IMR-90 (cell line): ENCODE data around the gene HOXC6. TPM values are rescaled to one million over a fixed set of nuclear protein-coding genes. Genes with fewer than 3 reads are reported as not detected.

Experiments
- ATAC-seq: fragments of 200-7000 bp; cut with Tn5 transposase; 2 replicates; pipeline ENCODE4 v1.9.1; 2020; ENCODE audit warnings: low read depth, mild to moderate bottlenecking, moderate library complexity
- BruUV-seq: library from RNA; stranded (reverse); fragments of 400-500 nt; replicated peaks from 2 replicates; lab custom pipeline; 2021; lab: Mats Ljungman, UMichigan
- CTCF ChIA-PET: fragments of 300-600 bp; formaldehyde crosslinking; extraction: SDS; loops from one replicate; lab custom pipeline; 2021; ENCODE audit warnings: antibody characterized with exemption; lab: Yijun Ruan, JAX
- POLR2A ChIA-PET: fragments of 300-600 bp; sonication (Branson Sonifier 250); formaldehyde crosslinking; loops from one replicate; lab custom pipeline; 2022; ENCODE audit warnings: antibody characterized with exemption; ENCODE audit not compliant: unreplicated experiment; lab: Charles Lee
- DNase-seq: peaks from one replicate; pipeline ENCODE4 v3.0.0; 2013
- H2AFZ ChIP-seq: replicated peaks from 2 replicates; pipeline ENCODE3; 2013; ENCODE audit warnings: low read length, mild to moderate bottlenecking; ENCODE audit not compliant: poor library complexity
- H2AK5ac ChIP-seq: 2 replicates; pipeline ENCODE4 v1.6.1; 2013; ENCODE audit warnings: low read depth, low read length, inconsistent platforms
- H2AK9ac ChIP-seq: replicated peaks from 2 replicates; pipeline ENCODE3; 2013; ENCODE audit warnings: mild to moderate bottlenecking, low read depth, low read length, moderate library complexity; ENCODE audit not compliant: poor library complexity
- H2BK120ac ChIP-seq: 2 replicates; pipeline ENCODE4 v1.6.1; 2013; ENCODE audit warnings: low read depth, low read length, inconsistent platforms
- H2BK15ac ChIP-seq: 3 replicates; pipeline ENCODE4 v1.6.1; 2013; ENCODE audit warnings: low read depth, low read length, inconsistent platforms
- H2BK20ac ChIP-seq: 2 replicates; pipeline ENCODE4 v1.6.1; 2013; ENCODE audit warnings: low read depth, mild to moderate bottlenecking, inconsistent platforms, low read length, moderate library complexity
- H2BK5ac ChIP-seq: 2 replicates; pipeline ENCODE4 v1.6.1; 2013; ENCODE audit warnings: mild to moderate bottlenecking, low read depth, low read length, inconsistent platforms; ENCODE audit not compliant: poor library complexity, severe bottlenecking
- H3K14ac ChIP-seq: replicated peaks from 2 replicates; pipeline ENCODE4 v1.6.1; 2013; ENCODE audit warnings: low read depth, low read length, inconsistent platforms
- H3K18ac ChIP-seq: 2 replicates; pipeline ENCODE4 v1.6.1; 2013; ENCODE audit warnings: low read depth, low read length, control low read depth
- H3K23ac ChIP-seq: 2 replicates; pipeline ENCODE4 v1.6.1; 2013; ENCODE audit warnings: low read depth, low read length, inconsistent platforms
- H3K27ac ChIP-seq: 2 replicates; pipeline ENCODE4 v1.5.1; 2013; ENCODE audit warnings: mild to moderate bottlenecking, control low read depth, low read length; ENCODE audit not compliant: insufficient read depth
- H3K27me3 ChIP-seq: 2 replicates; pipeline ENCODE4 v1.6.1; 2013; ENCODE audit warnings: low read length; ENCODE audit not compliant: control insufficient read depth, insufficient read depth
- H3K36me3 ChIP-seq: 2 replicates; pipeline ENCODE4 v1.6.1; 2013; ENCODE audit warnings: low read length, mixed read lengths; ENCODE audit not compliant: control insufficient read depth, insufficient read depth
- H3K4ac ChIP-seq: 2 replicates; pipeline ENCODE4 v1.6.1; 2013; ENCODE audit warnings: low read depth, low read length, inconsistent platforms
- H3K4me1 ChIP-seq: 2 replicates; pipeline ENCODE4 v1.6.1; 2013; ENCODE audit warnings: low read length, mixed read lengths; ENCODE audit not compliant: control insufficient read depth, insufficient read depth
- H3K4me2 ChIP-seq: 2 replicates; pipeline ENCODE4 v1.6.1; 2013; ENCODE audit warnings: low read depth, mild to moderate bottlenecking, control low read depth, low read length, moderate library complexity
- H3K4me3 ChIP-seq: 2 replicates; pipeline ENCODE4 v1.5.1; 2013; ENCODE audit warnings: low read depth, mild to moderate bottlenecking, control low read depth, low read length, moderate library complexity; ENCODE audit not compliant: insufficient read depth
- H3K56ac ChIP-seq: 2 replicates; pipeline ENCODE4 v1.6.1; 2013; ENCODE audit warnings: low read length, inconsistent platforms; ENCODE audit not compliant: insufficient read depth; ENCODE audit errors: extremely low read depth
- H3K79me1 ChIP-seq, 2 experiments: 2 replicates each; pipeline ENCODE4 v1.6.1; 2013; ENCODE audit warnings: low read length in 2 of 2, inconsistent platforms in 1 of 2, low read depth in 1 of 2
- H3K9ac ChIP-seq: 2 replicates; pipeline ENCODE4 v1.6.1; 2013; ENCODE audit warnings: low read depth, low read length, control low read depth
- H3K9me1 ChIP-seq: 2 replicates; pipeline ENCODE4 v1.6.1; 2013; ENCODE audit warnings: low read length, inconsistent platforms; ENCODE audit not compliant: insufficient read depth
- H3K9me3 ChIP-seq: 2 replicates; pipeline ENCODE4 v1.6.1; 2013; ENCODE audit warnings: low read length; ENCODE audit not compliant: control insufficient read depth, insufficient read depth
- H4K20me1 ChIP-seq: 2 replicates; pipeline ENCODE4 v1.6.1; 2013; ENCODE audit warnings: low read length, inconsistent platforms; ENCODE audit not compliant: insufficient read depth
- H4K5ac ChIP-seq: 2 replicates; pipeline ENCODE4 v1.6.1; 2013; ENCODE audit warnings: mild to moderate bottlenecking, low read depth, low read length, control low read depth
- H4K8ac ChIP-seq, 2 experiments: 2 replicates each; pipeline ENCODE4 v1.6.1; 2013; ENCODE audit warnings: low read depth in 2 of 2, low read length in 2 of 2, control low read depth in 1 of 2, inconsistent platforms in 1 of 2
- H4K91ac ChIP-seq: 2 replicates; pipeline ENCODE4 v1.6.1; 2013; ENCODE audit warnings: low read depth, low read length, inconsistent platforms; ENCODE audit not compliant: insufficient read depth
- FOS ChIP-seq: fragments of 150-350 bp; IDR thresholded peaks from 2 replicates; pipeline ENCODE4 v1.6.1; 2016; ENCODE audit warnings: low read depth, low read length
- MAFK ChIP-seq: IDR thresholded peaks from 2 replicates; pipeline ENCODE4 v1.6.1; 2012; ENCODE audit warnings: low read depth, low read length, improper control_type of control experiment
- MAZ ChIP-seq: IDR thresholded peaks from 2 replicates; pipeline ENCODE4 v1.6.1; 2012; ENCODE audit warnings: low read depth, mild to moderate bottlenecking, low read length, improper control_type of control experiment, moderate library complexity, borderline replicate concordance
- POLR2A ChIP-seq: IDR thresholded peaks from 2 replicates; pipeline ENCODE4 v1.6.1; 2012; ENCODE audit warnings: mild to moderate bottlenecking, low read depth, low read length
- RFX5 ChIP-seq: IDR thresholded peaks from 2 replicates; pipeline ENCODE4 v1.8.0; 2012; ENCODE audit warnings: low read depth, mild to moderate bottlenecking, low read length, moderate library complexity
- dilution Hi-C: fragments of 300-500 bp; cut with HindIII; formaldehyde crosslinking; loops from one replicate; pipeline ENCODE4 v1.14.3; 2018; ENCODE audit warnings: low sequenced_read_pairs; ENCODE audit not compliant: unreplicated experiment
- in situ Hi-C: fragments of 300-500 bp; cut with MboI; formaldehyde crosslinking; loops from 3 replicates; pipeline ENCODE4 v1.14.3; 2019; ENCODE audit warnings: low sequenced_read_pairs, inconsistent platforms, mixed read lengths
- intact Hi-C: fragments of 100-400 bp; cut with micrococcal nuclease; formaldehyde crosslinking; loops from 2 replicates; pipeline ENCODE4 v1.10.0; 2022
- polyA plus RNA-seq, 3 experiments: library from polyadenylated mRNA; depleted of rRNA; stranded (reverse); fragments of >200 nt; gene quantifications; 2 replicates each; pipeline ENCODE4 v1.2.3, GENCODE V29; 2012; ENCODE audit warnings: low replicate concordance in 1 of 3
- total RNA-seq: library from RNA; depleted of rRNA; stranded (reverse); fragments of >200 nt; gene quantifications from 2 replicates; pipeline ENCODE4 v1.2.3, GENCODE V29; 2012
- TF ChIP-seq, protein P1 (sequence below): conservative IDR thresholded peaks from 2 replicates; pipeline ENCODE4 v1.5.1; 2012; ENCODE audit warnings: mild to moderate bottlenecking, low read depth, low read length, improper control_type of control experiment

Gene HOXC6
- total and polyA plus RNA-seq, 2 of the 4 experiments (the other 2 are of a cell fraction): 1.1 TPM; not detected in 1

DNA sequence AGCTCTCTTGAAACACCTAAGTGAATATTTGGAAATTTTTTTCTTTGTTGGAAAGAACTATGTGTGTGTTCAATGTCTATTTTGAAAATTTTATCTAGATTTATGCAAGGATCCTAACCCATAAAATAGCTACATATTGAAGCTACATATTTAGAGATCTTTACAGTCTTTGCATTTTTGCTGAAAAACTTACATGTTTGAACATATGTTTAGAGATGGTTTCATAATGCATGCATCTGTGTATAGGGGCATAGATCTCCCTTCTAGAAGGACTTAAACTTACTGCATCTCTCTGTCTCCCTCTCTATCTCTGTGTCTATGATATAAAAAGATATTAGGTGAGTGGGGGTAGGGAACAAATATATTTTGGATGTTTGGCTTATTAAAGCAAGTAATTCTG, 17.2 kb downstream of the HOXC6 start:
- Histone ChIP-seq H3K4me3 (no peak overlapping the region), H2BK15ac (no peak overlapping the region), H3K4me1 (no peaks in the 10 kb centered on the region), H3K27me3 (peaks cover 71% of the 10 kb centered on the region), H4K8ac (no peak overlapping the region), H4K5ac (no peak overlapping the region), H3K4me2 (no peak overlapping the region), H2BK120ac (no peak overlapping the region), H3K9me1 (no peaks in the 10 kb centered on the region), H3K27ac (no peak overlapping the region), H2AFZ (no peak overlapping the region), H3K23ac (no peak overlapping the region), H3K18ac (no peak overlapping the region), H3K14ac (no peak overlapping the region), H4K91ac (no peak overlapping the region), H2BK5ac (no peak overlapping the region), H3K9ac (no peak overlapping the region), H3K79me1 (no peaks in the 10 kb centered on the region), H3K36me3 (no peaks in the 10 kb centered on the region), H2AK9ac (no peak overlapping the region), H3K4ac (no peak overlapping the region), H3K9me3 (no peaks in the 10 kb centered on the region), H2BK20ac (no peak overlapping the region), H3K56ac (no peak overlapping the region), H4K20me1 (no peaks in the 10 kb centered on the region), H2AK5ac (no peak overlapping the region)
- DNase-seq (no peak), ATAC-seq (no peak)
- CTCF ChIA-PET: no interaction called here
- BruUV-seq: no TSS peak
- POLR2A ChIA-PET: no interaction called here
- intact Hi-C loops: no loop called here
- no peak for TF ChIP-seq RFX5
- TF ChIP-seq FOS: no peak
- TF ChIP-seq, protein P1, sequence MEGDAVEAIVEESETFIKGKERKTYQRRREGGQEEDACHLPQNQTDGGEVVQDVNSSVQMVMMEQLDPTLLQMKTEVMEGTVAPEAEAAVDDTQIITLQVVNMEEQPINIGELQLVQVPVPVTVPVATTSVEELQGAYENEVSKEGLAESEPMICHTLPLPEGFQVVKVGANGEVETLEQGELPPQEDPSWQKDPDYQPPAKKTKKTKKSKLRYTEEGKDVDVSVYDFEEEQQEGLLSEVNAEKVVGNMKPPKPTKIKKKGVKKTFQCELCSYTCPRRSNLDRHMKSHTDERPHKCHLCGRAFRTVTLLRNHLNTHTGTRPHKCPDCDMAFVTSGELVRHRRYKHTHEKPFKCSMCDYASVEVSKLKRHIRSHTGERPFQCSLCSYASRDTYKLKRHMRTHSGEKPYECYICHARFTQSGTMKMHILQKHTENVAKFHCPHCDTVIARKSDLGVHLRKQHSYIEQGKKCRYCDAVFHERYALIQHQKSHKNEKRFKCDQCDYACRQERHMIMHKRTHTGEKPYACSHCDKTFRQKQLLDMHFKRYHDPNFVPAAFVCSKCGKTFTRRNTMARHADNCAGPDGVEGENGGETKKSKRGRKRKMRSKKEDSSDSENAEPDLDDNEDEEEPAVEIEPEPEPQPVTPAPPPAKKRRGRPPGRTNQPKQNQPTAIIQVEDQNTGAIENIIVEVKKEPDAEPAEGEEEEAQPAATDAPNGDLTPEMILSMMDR: no peak
- TF ChIP-seq MAZ: no peak
- no peak for TF ChIP-seq MAFK
- TF ChIP-seq POLR2A: no peak
- dilution Hi-C loops: no loop called here
- in situ Hi-C loops: no loop called here
